GM19452 (cell line): Measurements from ENCODE around the gene LRP5.

ENCODE experiments used
- ATAC-seq: cut with Tn5 transposase; IDR thresholded peaks from one replicate; pipeline ENCODE4 v1.9.1; 2021; ENCODE audit not compliant: unreplicated experiment

The LRP5 gene

GRCh38 chr11:68498321-68498720 lies 185.9 kb downstream of the LRP5 start:
- ATAC-seq: no peak
